Kidney epithelial cell (primary cell): ENCODE data around the gene RANGAP1. TPM values are rescaled to one million over a fixed set of nuclear protein-coding genes. Genes with fewer than 3 reads are reported as not detected.

ENCODE experiments used
- DNase-seq: peaks from one replicate; pipeline ENCODE4 v3.0.0-alpha.2; 2010; ENCODE audit warnings: low read depth
- H3K27me3 ChIP-seq: 2 replicates; pipeline ENCODE4 v1.6.0; 2011; ENCODE audit warnings: low read length; ENCODE audit not compliant: control insufficient read depth, insufficient read depth
- H3K36me3 ChIP-seq: 2 replicates; pipeline ENCODE4 v1.5.1; 2011; ENCODE audit warnings: low read length; ENCODE audit not compliant: control insufficient read depth, insufficient read depth
- H3K4me3 ChIP-seq: 2 replicates; pipeline ENCODE4 v1.5.1; 2011; ENCODE audit warnings: low read depth, mild to moderate bottlenecking, control low read depth, low read length
- total RNA-seq: library from RNA; depleted of rRNA; stranded (reverse); fragments of >200 nt; gene quantifications from 2 replicates; pipeline ENCODE4 v1.2.3, GENCODE V29; 2015
- TF ChIP-seq, protein P1 (sequence below): IDR thresholded peaks from 2 replicates; pipeline ENCODE4 v1.5.1; 2011; ENCODE audit warnings: mild to moderate bottlenecking, moderate library complexity, low read length, control low read depth, inconsistent platforms; ENCODE audit not compliant: insufficient read depth, poor library complexity, severe bottlenecking

The RANGAP1 gene
- total RNA-seq, 1 donor from 2014 or later, result 131 TPM

DNA sequence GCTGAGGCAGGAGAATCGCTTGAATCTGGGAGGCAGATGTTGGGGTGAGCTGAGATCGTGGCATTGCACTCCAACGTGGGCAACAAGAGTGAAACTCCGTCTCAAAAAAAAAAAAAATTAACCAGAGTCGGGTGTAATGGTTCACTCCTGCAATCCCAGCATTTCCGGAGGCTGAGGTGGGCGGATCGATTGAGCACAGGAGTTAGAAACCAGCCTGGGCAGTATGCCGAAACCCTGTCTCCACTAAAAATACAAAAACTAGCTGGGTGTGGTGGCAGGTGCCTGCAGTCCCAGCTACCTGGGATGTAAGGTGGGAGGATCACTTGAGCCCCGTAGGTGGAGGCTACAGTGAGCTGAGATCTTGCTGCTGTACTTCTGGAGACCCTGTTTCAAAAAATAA is 1.5 kb downstream of the RANGAP1 start:
- H3K4me3 ChIP-seq, result no peak overlapping the region
- TF ChIP-seq, protein P1, sequence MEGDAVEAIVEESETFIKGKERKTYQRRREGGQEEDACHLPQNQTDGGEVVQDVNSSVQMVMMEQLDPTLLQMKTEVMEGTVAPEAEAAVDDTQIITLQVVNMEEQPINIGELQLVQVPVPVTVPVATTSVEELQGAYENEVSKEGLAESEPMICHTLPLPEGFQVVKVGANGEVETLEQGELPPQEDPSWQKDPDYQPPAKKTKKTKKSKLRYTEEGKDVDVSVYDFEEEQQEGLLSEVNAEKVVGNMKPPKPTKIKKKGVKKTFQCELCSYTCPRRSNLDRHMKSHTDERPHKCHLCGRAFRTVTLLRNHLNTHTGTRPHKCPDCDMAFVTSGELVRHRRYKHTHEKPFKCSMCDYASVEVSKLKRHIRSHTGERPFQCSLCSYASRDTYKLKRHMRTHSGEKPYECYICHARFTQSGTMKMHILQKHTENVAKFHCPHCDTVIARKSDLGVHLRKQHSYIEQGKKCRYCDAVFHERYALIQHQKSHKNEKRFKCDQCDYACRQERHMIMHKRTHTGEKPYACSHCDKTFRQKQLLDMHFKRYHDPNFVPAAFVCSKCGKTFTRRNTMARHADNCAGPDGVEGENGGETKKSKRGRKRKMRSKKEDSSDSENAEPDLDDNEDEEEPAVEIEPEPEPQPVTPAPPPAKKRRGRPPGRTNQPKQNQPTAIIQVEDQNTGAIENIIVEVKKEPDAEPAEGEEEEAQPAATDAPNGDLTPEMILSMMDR, result no peak

DNA sequence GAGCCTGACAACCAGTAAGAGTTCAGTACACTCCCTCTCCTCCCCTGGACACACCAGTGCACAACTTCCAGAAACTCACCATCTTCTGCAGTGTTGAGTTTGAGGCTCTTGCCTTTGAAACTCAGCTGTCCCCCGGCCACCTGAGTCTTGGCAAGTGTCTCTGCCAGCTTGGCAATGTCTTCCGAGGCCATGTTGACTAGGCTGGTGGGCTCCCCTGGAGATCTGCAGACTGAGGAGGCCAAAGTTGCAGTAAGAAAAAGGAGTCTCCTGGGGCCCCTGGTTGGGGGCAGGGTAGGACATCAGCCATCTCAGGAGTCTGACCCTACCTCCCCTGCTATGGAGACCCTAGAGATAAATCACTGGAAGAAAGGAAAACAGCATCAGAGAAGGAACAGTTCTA is 5.1 kb downstream of the RANGAP1 start:
- TF ChIP-seq, protein P1, result no peak
- H3K4me3 ChIP-seq, result no peak overlapping the region
- peaks cover 1% of the 10 kb centered on the region for H3K36me3 ChIP-seq
- no peaks in the 10 kb centered on the region for H3K27me3 ChIP-seq
- no peak for DNase-seq

More for the DNA sequence above, 1.5 kb downstream of the RANGAP1 start:
- no peak for DNase-seq
- H3K36me3 ChIP-seq, result no peaks in the 10 kb centered on the region
- H3K27me3 ChIP-seq, result no peaks in the 10 kb centered on the region

DNA sequence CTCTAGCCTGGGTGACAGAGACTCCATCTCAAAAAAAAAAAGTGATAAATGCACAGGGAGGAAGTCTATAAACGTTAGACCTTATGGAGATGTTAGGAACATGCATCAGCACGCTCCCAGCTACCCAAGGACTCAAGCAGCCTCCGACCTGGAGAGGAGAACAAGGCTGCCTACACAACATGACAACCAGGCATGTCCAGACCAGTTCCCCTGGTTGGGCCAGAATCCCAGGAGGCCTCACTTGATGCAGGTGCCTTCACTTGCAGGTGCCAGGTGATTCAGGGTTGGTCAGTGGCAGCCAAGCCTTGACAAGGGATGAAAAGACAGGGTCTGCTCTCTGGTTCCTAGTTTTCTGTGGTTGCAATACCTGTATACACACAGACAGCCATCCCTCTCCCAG is 5.9 kb downstream of the RANGAP1 start:
- TF ChIP-seq, protein P1, result no peak
- H3K27me3 ChIP-seq, result no peaks in the 10 kb centered on the region
- no peak for DNase-seq
- peaks cover 1% of the 10 kb centered on the region for H3K36me3 ChIP-seq
- H3K4me3 ChIP-seq, result no peak overlapping the region

DNA sequence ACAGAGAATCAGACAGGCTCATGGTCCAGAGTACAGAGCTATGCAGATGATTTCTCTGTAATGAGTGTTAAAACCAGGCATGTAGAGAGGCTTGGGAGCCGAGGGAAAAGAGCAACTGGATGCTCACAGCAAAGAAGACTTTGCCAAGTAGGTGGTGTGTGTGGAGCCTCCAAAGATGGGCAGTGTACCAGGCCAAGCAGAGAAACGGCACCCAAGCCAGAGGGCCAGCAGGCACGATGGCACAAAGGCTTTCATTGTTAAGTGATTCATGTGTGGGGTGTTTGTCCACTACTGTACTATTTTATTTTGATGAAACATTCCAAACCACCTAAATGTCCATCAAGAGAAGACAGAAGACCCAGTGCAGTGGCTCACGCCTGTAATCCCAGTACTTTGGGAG is 11.1 kb downstream of the RANGAP1 start:
- no peak for DNase-seq
- Histone ChIP-seq H3K36me3 (peaks cover 5% of the 10 kb centered on the region), H3K4me3 (no peak overlapping the region), H3K27me3 (no peaks in the 10 kb centered on the region)
- TF ChIP-seq, protein P1, result no peak

DNA sequence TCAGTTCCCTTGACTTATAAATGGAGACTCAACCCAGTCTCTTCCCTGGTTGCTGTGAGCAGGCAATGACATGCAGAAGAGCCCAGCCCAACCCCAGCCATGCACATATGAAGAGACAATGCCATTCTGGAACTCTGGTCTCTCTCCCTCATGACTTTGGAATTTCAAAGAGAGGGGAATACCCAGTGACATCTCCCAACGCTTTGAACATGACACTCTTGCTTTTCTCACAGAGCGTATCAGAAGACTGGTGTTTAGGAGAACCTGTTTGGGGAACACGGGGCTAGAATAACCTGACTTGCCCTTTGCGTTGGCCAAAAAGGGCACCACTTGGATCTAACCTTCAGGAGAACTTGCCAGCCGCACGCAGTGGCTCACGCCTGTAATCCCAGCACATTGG is 12.9 kb downstream of the RANGAP1 start:
- Histone ChIP-seq H3K4me3 (no peak overlapping the region), H3K27me3 (no peaks in the 10 kb centered on the region), H3K36me3 (peaks cover 5% of the 10 kb centered on the region)
- DNase-seq, result no peak
- TF ChIP-seq, protein P1, result no peak

DNA sequence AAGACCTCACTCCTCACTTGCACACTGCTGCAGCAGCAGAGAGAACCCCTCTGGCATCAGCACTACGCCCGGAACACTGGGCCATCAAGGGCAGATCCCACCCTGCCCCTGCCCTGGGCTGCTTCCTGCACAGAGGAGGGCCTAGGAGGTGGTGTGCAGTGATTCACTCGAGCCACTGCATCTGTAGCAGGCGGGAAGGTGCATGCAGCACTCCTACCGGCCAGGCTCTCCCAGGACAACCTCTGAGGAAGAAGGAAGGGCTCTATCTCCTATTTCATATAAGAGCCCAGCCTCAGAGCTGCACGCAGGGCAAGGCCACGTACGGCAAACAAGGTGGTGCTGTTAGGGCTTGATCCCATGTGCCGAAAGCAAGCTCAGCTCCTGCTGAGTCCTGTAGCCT is 14.2 kb downstream of the RANGAP1 start:
- DNase-seq, result no peak
- Histone ChIP-seq H3K4me3 (no peak overlapping the region), H3K27me3 (no peaks in the 10 kb centered on the region), H3K36me3 (peaks cover 8% of the 10 kb centered on the region)
- TF ChIP-seq, protein P1, result no peak
